Spleen (tissue), 7 donors: ENCODE results near the gene TRIO.

Experiments used
- POLR2A ChIP-seq, 3 donors: fragments of 450-650 bp; IDR thresholded peaks; one replicate each; pipeline ENCODE4 v1.5.1; 2017; ENCODE audit warnings: antibody characterized with exemption in 3 of 3, mild to moderate bottlenecking in 1 of 3
- POLR2AphosphoS5 ChIP-seq, 3 donors: sonication (generic); formaldehyde crosslinking; IDR thresholded peaks; one replicate each; pipeline ENCODE4 v1.5.1; 2017; ENCODE audit warnings: antibody characterized with exemption in 3 of 3
- TF ChIP-seq, protein P1 (sequence below), 11 experiments: fragments of 200-600 bp in 7 of 11; fragments of 450-650 bp in 4 of 11; sonication (generic) in 4 of 11; IDR thresholded peaks in 8 of 11; conservative IDR thresholded peaks in 3 of 11; 1 replicate in 7 of 11; 2 replicates in 4 of 11; pipeline versions ENCODE4 v1.4.0 to v1.8.0; 2016 to 2021; ENCODE audit warnings: antibody characterized with exemption in 11 of 11, inconsistent platforms in 4 of 11, mild to moderate bottlenecking in 1 of 11
- donor health status: DM: no; HTN: no; CAD: no; lungs with moderate emphysema.
- donor health status: DM: no; HTN: no; CAD: no.
- donor health status: DM: no; HTN: no; CAD: no.

DNA sequence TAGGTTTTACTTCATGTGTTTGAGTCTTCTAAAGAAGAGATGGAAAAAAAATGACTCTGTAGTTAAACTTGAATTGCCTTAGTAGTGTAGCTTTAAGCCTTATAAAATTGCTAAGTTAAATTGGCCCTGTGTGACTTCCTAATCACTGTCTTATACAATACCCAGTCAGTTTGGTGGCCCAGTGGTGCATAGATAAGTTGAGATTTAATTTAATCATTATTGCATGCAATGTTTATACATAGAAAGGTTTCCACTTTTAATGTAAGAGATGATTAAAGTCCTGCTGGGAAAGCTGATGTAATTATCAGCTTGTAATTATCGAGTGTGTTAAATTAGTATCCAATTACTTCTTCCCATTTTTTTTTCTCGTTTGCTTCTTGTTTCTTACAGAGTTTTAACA lies 187.1 kb downstream of the TRIO start:
- TF ChIP-seq, protein P1, sequence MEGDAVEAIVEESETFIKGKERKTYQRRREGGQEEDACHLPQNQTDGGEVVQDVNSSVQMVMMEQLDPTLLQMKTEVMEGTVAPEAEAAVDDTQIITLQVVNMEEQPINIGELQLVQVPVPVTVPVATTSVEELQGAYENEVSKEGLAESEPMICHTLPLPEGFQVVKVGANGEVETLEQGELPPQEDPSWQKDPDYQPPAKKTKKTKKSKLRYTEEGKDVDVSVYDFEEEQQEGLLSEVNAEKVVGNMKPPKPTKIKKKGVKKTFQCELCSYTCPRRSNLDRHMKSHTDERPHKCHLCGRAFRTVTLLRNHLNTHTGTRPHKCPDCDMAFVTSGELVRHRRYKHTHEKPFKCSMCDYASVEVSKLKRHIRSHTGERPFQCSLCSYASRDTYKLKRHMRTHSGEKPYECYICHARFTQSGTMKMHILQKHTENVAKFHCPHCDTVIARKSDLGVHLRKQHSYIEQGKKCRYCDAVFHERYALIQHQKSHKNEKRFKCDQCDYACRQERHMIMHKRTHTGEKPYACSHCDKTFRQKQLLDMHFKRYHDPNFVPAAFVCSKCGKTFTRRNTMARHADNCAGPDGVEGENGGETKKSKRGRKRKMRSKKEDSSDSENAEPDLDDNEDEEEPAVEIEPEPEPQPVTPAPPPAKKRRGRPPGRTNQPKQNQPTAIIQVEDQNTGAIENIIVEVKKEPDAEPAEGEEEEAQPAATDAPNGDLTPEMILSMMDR (IDR thresholded peaks at IDR 0.05 in 8 of 11, conservative IDR thresholded peaks at IDR 0.05 in 3 of 11): no peak
- no peak for TF ChIP-seq POLR2A (IDR thresholded peaks at IDR 0.05)
- no peak for TF ChIP-seq POLR2AphosphoS5 (IDR thresholded peaks at IDR 0.05)
